ENCODE measurements around the gene TGM5.

- TF ChIP-seq TAF1 (IDR thresholded peaks at IDR 0.05; ENCODE audit: low read depth, low read length) (no peak), POLR2AphosphoS5 (IDR thresholded peaks at IDR 0.05; ENCODE audit: low read depth, low read length) (no peak), POLR2A (IDR thresholded peaks at IDR 0.05; ENCODE audit: low read depth, low read length) (no peak), POU2F2 (IDR thresholded peaks at IDR 0.05; ENCODE audit: low read depth, low read length) (no peak), PAX5 (IDR thresholded peaks at IDR 0.05; ENCODE audit: insufficient read depth, low read length, severe bottlenecking) (no peak)
Measured at GRCh38 chr15:43184407-43185124, 82.2 kb downstream of the TGM5 start.

All from GM12891 (cell line).